ENCODE measurements around the gene JOSD1. TPM values are rescaled to one million over a fixed set of nuclear protein-coding genes. Genes with fewer than 3 reads are reported as not detected.

The JOSD1 gene
- polyA plus RNA-seq, 3 donors = 7.1 to 83.5 (median 7.2) TPM

DNA sequence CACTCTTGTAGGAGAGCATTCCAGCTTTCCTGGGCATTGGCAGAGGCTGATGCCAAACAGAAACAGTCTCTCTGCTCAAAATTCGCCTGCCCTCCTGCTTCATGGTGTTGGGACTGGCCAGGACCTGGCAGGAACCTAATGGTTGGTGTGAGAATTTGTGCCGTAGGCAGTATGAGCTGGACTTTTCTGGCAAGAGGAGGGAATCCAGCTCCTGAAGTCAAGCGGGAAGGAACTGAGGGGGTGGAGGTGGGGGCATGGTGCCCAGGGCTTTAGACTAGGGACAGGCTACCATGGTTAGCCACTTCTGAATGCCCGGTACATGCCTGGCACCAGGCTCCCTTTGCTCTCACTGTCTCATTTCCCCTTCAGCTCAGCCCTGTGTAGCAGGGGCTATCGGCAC, 25.9 kb downstream of the JOSD1 start:
- no peaks in the 10 kb centered on the region for H3K4me1 ChIP-seq (ENCODE audit: control insufficient read depth in 1 of 2, insufficient read depth in 2 of 2, low read length in 2 of 2)
- H3K36me3 ChIP-seq (replicated peaks in 1 of 2; ENCODE audit: control insufficient read depth in 1 of 2, insufficient read depth in 2 of 2, low read length in 2 of 2) = peaks cover 5 to 18% of the 10 kb centered on the region in 2 donors
- intact Hi-C loops (cut with micrococcal nuclease) = no loop called here
- 94% methylated on average over 4 of the region's 5 CpGs for WGBS (ENCODE audit: insufficient coverage)
- TF ChIP-seq, protein P1, sequence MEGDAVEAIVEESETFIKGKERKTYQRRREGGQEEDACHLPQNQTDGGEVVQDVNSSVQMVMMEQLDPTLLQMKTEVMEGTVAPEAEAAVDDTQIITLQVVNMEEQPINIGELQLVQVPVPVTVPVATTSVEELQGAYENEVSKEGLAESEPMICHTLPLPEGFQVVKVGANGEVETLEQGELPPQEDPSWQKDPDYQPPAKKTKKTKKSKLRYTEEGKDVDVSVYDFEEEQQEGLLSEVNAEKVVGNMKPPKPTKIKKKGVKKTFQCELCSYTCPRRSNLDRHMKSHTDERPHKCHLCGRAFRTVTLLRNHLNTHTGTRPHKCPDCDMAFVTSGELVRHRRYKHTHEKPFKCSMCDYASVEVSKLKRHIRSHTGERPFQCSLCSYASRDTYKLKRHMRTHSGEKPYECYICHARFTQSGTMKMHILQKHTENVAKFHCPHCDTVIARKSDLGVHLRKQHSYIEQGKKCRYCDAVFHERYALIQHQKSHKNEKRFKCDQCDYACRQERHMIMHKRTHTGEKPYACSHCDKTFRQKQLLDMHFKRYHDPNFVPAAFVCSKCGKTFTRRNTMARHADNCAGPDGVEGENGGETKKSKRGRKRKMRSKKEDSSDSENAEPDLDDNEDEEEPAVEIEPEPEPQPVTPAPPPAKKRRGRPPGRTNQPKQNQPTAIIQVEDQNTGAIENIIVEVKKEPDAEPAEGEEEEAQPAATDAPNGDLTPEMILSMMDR (IDR thresholded peaks at IDR 0.05) = no peak
- no peak overlapping the region for H3K4me2 ChIP-seq (replicated peaks; ENCODE audit: extremely low read depth, low read length, poor library complexity, severe bottlenecking)
- no peak overlapping the region for H3K4me3 ChIP-seq (replicated peaks in 1 of 3; ENCODE audit: low read depth in 2 of 3, low read length in 3 of 3)
- H3K36me3 Mint-ChIP-seq = peaks cover 16 to 17% of the 10 kb centered on the region in 2 donors
- H3K27me3 ChIP-seq (ENCODE audit: control insufficient read depth in 2 of 2, insufficient read depth in 2 of 2, low read length in 2 of 2) = no peaks in the 10 kb centered on the region
- H3K27me3 Mint-ChIP-seq (ENCODE audit: low read depth in 3 of 3) = peaks cover 4 to 9% (median 7%) of the 10 kb centered on the region in 3 donors
- no peaks in the 10 kb centered on the region for H4K20me1 ChIP-seq (ENCODE audit: insufficient read depth, low read length)
- no peak overlapping the region for H3K27ac Mint-ChIP-seq
- no peak overlapping the region for H3K9ac ChIP-seq (ENCODE audit: insufficient read depth, low read length, poor library complexity, severe bottlenecking)
- no peaks in the 10 kb centered on the region for H3K4me1 Mint-ChIP-seq
- peaks cover 0 to 3% (median 0%) of the 10 kb centered on the region in 7 donors for H3K9me3 Mint-ChIP-seq
- no peaks in the 10 kb centered on the region for H3K79me2 ChIP-seq (ENCODE audit: insufficient read depth, low read length)
- H3K27ac ChIP-seq (ENCODE audit: low read depth in 1 of 2, low read length in 2 of 2) = no peak overlapping the region
- no peak overlapping the region for H2AFZ ChIP-seq (ENCODE audit: insufficient read depth, low read depth, low read length, poor library complexity, severe bottlenecking)
- no peak overlapping the region for H3K4me3 Mint-ChIP-seq
- DNase-seq = no peak
- no peaks in the 10 kb centered on the region for H3K9me3 ChIP-seq (replicated peaks in 1 of 2; ENCODE audit: control insufficient read depth in 1 of 2, insufficient read depth in 1 of 2, low read length in 2 of 2)

DNA sequence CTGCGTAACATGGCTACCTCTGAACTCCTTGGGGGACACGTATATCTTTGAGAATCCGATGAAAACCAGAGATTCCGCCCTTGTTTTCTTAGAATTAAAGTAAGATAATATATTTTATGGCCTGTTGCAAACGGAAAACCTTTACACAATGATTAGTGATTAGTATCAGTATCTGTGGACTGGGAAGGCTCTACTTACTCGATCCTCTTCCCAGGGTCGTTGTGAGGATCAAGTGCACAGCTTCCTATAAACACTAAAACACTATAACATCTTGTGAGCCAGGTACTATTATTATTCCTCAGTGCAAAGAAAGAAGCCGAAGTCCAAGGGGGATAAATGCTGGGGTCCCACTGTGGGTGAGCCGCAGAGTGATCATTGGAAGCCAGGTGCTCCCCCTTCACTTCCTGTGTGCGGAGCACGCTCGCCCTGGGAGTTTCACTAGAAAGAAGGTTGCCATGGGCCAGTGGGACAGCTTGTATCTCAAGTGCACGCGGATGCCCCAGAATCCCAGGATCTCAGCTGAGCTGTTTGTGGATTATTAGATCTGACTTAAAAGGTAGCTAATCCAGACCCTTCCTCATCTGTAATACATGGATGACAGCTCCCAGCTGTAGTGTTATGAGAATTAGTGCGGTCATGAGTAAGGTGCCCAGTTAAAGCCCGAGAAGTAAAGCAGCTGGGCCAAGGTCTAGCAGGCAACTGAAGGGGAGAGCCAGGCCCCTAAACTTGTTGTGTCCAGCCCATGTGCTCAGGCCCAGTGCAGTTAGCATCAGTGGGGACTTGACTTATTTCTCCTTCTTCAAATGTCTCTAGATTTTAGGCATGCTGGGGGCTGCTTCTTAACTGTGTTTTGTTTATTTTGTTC, 43.5 kb downstream of the JOSD1 start:
- intact Hi-C loops (cut with micrococcal nuclease) = no loop called here

More for the DNA sequence above, 43.5 kb downstream of the JOSD1 start:
- Histone ChIP-seq H3K36me3 (replicated peaks in 1 of 2; ENCODE audit: control insufficient read depth in 1 of 2, insufficient read depth in 2 of 2, low read length in 2 of 2) (no peaks in the 10 kb centered on the region), H4K20me1 (ENCODE audit: insufficient read depth, low read length) (no peaks in the 10 kb centered on the region), H3K27me3 (ENCODE audit: control insufficient read depth in 2 of 2, insufficient read depth in 2 of 2, low read length in 2 of 2) (no peaks in the 10 kb centered on the region), H2AFZ (ENCODE audit: insufficient read depth, low read depth, low read length, poor library complexity, severe bottlenecking) (peak overlapping the region; percentile 98), H3K4me1 (ENCODE audit: control insufficient read depth in 1 of 2, insufficient read depth in 2 of 2, low read length in 2 of 2) (peaks cover 12 to 17% of the 10 kb centered on the region in 2 donors), H3K4me2 (replicated peaks; ENCODE audit: extremely low read depth, low read length, poor library complexity, severe bottlenecking) (peak overlapping the region; percentile 85), H3K9ac (ENCODE audit: insufficient read depth, low read length, poor library complexity, severe bottlenecking) (peak overlapping the region; percentile 82), H3K4me3 (replicated peaks in 1 of 3; ENCODE audit: low read depth in 2 of 3, low read length in 3 of 3) (peak overlapping the region; percentile 54 to 86 (median 78)), H3K27ac (ENCODE audit: low read depth in 1 of 2, low read length in 2 of 2) (peak overlapping the region in 1 of 2 donors; percentile 90), H3K9me3 (replicated peaks in 1 of 2; ENCODE audit: control insufficient read depth in 1 of 2, insufficient read depth in 1 of 2, low read length in 2 of 2) (no peaks in the 10 kb centered on the region), H3K79me2 (ENCODE audit: insufficient read depth, low read length) (no peaks in the 10 kb centered on the region)
- Mint-ChIP-seq H3K9me3 (no peaks in the 10 kb centered on the region), H3K27me3 (ENCODE audit: low read depth in 3 of 3) (peaks cover 0 to 2% (median 0%) of the 10 kb centered on the region in 3 donors), H3K4me1 (peaks cover 17% of the 10 kb centered on the region), H3K36me3 (peaks cover 0 to 2% of the 10 kb centered on the region in 2 donors), H3K27ac (peak overlapping the region in 6 of 7 donors; percentile 50 to 100 (median 98)), H3K4me3 (peak overlapping the region; percentile 86 to 94)
- WGBS (ENCODE audit: insufficient coverage) = 11% methylated on average over 3 of the region's 16 CpGs
- no peak for DNase-seq
- TF ChIP-seq, protein P1 (IDR thresholded peaks at IDR 0.05) = no peak
